SIG-M5 treated with dmso at 0.1 percent for 504 hours (cell line): ENCODE measurements around the gene SGIP1.
"Not testable (repeated sequence)": the region's sequence is repeated elsewhere in the genome, so short reads cannot be mapped to it uniquely, and the experiment has no call there.

Experiments used
- DNase-seq: peaks from one replicate; lab custom pipeline; 2025; ENCODE audit not compliant: unreplicated experiment; lab: John Stamatoyannopoulos, UW

Gene SGIP1

DNA sequence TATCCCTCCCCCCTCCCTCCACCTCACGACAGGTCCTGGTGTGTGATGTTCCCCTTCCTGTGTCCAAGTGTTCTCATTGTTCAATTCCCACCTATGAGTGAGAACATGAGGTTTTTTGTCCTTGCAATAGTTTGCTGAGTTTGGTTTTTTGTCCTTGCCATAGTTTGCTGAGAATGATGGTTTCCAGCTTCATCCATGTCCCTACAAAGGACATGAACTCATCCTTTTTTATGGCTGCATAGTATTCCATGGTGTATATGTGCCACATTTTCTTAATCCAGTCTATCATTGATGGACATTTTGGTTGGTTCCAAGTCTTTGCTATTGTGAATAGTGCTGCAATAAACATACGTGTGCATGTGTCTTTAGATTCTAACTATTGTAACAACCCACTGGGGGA lies 261.9 kb downstream of the SGIP1 start:
- not testable (repeated sequence) for DNase-seq
